Measurements from ENCODE around the gene YWHAQ.
"Not testable (repeated sequence)": the region's sequence is repeated elsewhere in the genome, so short reads cannot be mapped to it uniquely, and the experiment has no call there.

Gene YWHAQ

GRCh38 chr2:9602412-9602811, 28.4 kb downstream of the YWHAQ start:
- no peak for TF ChIP-seq ZFX (IDR thresholded peaks at IDR 0.05; ENCODE audit: borderline replicate concordance)
- TF ChIP-seq, protein P1, sequence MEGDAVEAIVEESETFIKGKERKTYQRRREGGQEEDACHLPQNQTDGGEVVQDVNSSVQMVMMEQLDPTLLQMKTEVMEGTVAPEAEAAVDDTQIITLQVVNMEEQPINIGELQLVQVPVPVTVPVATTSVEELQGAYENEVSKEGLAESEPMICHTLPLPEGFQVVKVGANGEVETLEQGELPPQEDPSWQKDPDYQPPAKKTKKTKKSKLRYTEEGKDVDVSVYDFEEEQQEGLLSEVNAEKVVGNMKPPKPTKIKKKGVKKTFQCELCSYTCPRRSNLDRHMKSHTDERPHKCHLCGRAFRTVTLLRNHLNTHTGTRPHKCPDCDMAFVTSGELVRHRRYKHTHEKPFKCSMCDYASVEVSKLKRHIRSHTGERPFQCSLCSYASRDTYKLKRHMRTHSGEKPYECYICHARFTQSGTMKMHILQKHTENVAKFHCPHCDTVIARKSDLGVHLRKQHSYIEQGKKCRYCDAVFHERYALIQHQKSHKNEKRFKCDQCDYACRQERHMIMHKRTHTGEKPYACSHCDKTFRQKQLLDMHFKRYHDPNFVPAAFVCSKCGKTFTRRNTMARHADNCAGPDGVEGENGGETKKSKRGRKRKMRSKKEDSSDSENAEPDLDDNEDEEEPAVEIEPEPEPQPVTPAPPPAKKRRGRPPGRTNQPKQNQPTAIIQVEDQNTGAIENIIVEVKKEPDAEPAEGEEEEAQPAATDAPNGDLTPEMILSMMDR (IDR thresholded peaks at IDR 0.05), result no peak
- no peak overlapping the region for H3K27ac ChIP-seq

- TF ChIP-seq ZFX (IDR thresholded peaks at IDR 0.05; ENCODE audit: borderline replicate concordance), result no peak
- TF ChIP-seq, protein P1 (IDR thresholded peaks at IDR 0.05), result no peak
- H3K27ac ChIP-seq, result no peak overlapping the region
These were observed 29.4 kb downstream of the YWHAQ start for GRCh38 chr2:9601397-9601796.

DNA sequence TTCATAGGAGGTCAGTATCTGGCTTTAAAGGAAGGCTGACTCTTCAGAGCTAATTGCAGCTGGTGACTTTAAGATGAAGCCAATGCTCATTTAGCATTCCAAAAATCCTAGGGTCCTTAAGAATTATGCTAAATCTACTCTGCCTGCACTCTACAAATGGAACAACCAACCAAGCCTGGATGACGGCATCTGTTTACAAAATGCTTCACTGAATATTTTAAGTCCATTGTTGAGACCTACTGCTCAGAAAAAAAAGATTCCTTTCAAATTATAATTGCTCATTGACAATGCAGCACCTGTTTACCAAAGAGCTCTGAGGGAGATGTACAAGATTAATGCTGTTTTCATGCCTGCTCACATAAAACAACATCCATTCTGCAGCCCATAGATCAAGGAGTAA, 31.4 kb downstream of the YWHAQ start:
- TF ChIP-seq, protein P1 (IDR thresholded peaks at IDR 0.05), result no peak
- no peak overlapping the region for H3K27ac ChIP-seq

DNA sequence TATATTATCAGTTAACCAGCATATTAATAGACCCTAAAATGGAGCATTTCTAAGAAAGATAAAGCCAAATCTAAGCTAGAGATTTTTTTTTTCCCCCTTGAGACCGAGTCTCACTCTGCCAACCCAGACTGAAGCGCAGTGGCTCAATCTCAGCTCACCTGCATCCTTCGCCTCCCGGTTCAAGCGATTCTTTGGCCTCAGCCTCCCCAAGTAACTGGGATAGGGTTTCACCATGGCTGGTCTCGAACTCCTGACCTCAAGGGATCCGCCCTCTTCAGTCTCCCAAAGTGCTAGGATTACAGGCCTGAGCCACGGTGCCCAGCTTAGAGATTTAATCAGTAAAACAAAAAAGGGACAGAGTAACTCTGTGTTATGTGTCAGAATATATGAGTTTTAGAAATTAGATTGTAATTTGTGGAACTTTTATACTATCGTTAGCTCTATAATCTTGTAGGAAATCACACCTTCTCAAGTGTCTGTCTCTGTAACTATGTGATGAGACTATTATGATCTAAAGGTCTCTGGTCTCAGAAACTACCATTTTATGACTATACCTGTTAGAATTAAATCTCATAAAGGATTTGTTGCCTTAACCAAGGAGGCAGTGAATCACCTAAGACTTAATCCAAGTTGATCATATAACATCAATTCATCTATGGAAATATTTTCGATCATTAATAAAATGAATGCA, 34.0 kb downstream of the YWHAQ start:
- TF ChIP-seq, protein P1 (IDR thresholded peaks at IDR 0.05), result no peak
- TF ChIP-seq ZFX (IDR thresholded peaks at IDR 0.05; ENCODE audit: borderline replicate concordance), result no peak

GRCh38 chr2:9595746-9596145, 35.1 kb downstream of the YWHAQ start:
- TF ChIP-seq ZFX (IDR thresholded peaks at IDR 0.05; ENCODE audit: borderline replicate concordance), result no peak
- TF ChIP-seq, protein P1 (IDR thresholded peaks at IDR 0.05), result no peak
- H3K27ac ChIP-seq, result no peak overlapping the region

More for the DNA sequence above, 34.0 kb downstream of the YWHAQ start:
- H3K27ac ChIP-seq, result no peak overlapping the region

- H3K27ac ChIP-seq, result not testable (repeated sequence)
These were observed 35.5 kb downstream of the YWHAQ start for GRCh38 chr2:9595256-9595655.

GRCh38 chr2:9594366-9595054, 36.3 kb downstream of the YWHAQ start:
- TF ChIP-seq ZFX (IDR thresholded peaks at IDR 0.05; ENCODE audit: borderline replicate concordance), result no peak
- TF ChIP-seq, protein P1 (IDR thresholded peaks at IDR 0.05), result no peak
- H3K27ac ChIP-seq, result no peak overlapping the region

All from 22Rv1 (cell line).